ENCODE results near the gene KCTD13.

Gene KCTD13

DNA sequence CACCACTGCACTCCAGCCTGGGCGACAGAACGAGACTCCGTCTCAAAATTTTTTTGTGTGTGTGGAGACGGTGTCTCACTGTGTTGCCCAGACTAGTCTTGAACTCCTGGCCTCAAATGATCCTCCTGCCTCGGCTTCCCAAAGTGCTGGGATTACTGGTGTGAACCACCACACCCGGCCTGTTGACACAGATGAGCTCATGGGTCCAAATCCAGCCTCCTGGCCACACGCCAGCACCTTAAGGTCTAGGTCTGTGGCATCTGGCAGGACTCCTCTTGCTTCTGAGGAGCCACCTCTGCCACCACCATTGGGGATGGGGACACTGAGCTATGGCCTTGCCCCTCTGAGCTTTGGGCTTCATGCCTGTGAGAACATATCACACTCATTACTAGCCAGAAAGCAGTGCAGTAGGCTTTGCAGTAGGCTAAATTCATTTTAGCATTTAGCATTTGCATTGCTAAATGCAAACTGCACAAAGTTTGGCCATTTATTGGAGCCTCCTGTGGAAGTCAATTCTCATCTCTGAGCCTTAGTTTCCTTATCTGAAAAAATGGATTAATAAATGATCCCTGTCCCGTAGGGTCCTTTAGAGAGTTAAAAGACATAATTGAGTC lies 57.5 kb downstream of the KCTD13 start:
- TF ChIP-seq POLR2A (IDR thresholded peaks at IDR 0.05; ENCODE audit: low read length) (no peak), GATA1 (IDR thresholded peaks at IDR 0.05; ENCODE audit: low read depth, low read length) (no peak)
- DNase-seq, result peak in 1 of 2 experiments; percentile 33

- TF ChIP-seq GATA1 (IDR thresholded peaks at IDR 0.05; ENCODE audit: low read depth, low read length) (no peak), POLR2A (IDR thresholded peaks at IDR 0.05; ENCODE audit: low read length) (no peak)
- DNase-seq, result no peak
Observed at GRCh38 chr16:29864205-29864604, 61.8 kb downstream of the KCTD13 start.

DNA sequence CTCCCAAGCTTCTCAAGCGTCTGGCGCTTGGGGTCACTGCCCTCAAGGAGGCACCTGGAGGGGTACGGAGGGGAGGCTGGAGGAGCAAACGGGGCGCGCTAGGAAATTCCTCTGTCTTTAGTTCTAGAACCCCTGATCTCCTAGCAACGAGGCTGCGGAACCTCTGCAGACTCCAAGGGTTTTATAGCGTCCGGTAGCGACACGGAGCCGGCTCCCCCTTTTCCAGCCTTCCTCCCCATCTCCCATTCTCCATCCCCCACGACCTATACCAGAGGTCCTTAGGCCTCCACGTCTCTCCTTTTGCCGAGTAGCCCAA lies 62.4 kb downstream of the KCTD13 start:
- TF ChIP-seq POLR2A (IDR thresholded peaks at IDR 0.05; ENCODE audit: low read length) (no peak), GATA1 (IDR thresholded peaks at IDR 0.05; ENCODE audit: low read depth, low read length) (no peak)
- no peak for DNase-seq

DNA sequence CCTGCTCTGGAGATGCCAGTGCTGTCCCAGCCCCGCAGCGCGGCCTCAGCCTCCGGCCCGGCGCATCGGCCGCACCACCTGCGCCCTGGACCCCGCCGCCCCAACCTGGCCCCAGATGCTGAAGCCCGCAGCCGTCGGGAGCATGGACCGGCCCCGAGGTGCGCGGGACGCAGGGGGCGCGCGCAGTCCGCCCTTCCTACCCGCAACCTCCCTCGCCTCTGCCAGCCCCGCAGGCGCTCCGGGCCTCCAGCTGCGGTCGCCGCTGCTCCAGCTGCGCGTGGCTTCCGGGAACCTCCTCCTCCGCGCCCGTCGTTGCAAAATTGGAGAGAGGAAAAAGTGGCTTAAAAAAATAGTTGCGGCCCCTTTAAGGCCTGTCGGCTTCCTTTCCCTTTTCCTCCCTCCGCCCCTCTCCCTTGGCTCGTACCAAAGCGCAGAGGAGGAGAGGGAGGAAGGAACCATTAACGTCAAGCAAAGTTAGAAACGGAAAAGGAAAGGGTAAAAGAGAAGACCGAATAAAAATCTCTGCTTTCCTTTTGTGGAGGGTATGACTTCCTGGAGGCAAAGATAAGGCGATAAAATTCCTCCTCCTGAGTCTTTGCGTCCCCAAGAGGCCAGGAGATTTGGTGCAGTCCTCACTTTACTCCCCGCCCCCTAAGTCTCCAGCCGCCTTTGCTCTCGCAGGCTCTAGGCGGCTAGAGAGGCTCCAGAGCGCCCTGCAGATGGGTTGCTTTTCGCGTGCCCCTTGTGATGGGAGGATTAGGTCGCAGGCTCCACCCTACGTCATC lies 63.0 kb downstream of the KCTD13 start, which contains the start of gene CDIPT:
TSS of gene CDIPT (minus strand) at position 343 of the 785 bp plus-strand sequence. CDS start 369 bp downstream, outside the sequence.
- TF ChIP-seq POLR2A (IDR thresholded peaks at IDR 0.05; ENCODE audit: low read length), result peak; percentile 43
- no peak for TF ChIP-seq GATA1 (IDR thresholded peaks at IDR 0.05; ENCODE audit: low read depth, low read length)
- DNase-seq, result peak; percentile 98

GRCh38 chr16:29862383-29862883 lies 63.6 kb downstream of the KCTD13 start:
- peak in 1 of 2 experiments; percentile 69 for DNase-seq

DNA sequence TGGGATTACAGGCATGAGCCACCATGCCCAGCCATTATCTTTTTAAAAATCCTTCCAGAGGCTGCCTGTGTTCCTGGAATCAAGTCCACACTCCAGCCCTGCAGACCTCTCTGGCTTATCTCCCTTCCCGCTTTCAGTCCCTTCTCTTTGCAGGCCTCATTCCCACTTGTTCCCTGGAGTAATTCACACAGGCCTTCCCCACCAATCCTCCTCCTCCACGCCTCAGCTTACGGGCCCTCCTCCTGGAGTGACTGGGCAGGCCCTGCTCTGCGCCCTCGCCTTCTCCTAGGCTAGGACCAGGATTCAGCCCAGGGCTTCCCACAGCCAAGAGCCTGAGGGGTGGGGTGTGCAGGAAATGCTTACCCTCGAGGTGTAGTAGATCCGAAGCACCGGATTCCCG lies 65.8 kb downstream of the KCTD13 start:
- DNase-seq, result no peak
- TF ChIP-seq POLR2A (IDR thresholded peaks at IDR 0.05; ENCODE audit: low read length), result no peak
- TF ChIP-seq GATA1 (IDR thresholded peaks at IDR 0.05; ENCODE audit: low read depth, low read length), result no peak

More at GRCh38 chr16:29862383-29862883, 63.6 kb downstream of the KCTD13 start:
- TF ChIP-seq POLR2A (IDR thresholded peaks at IDR 0.05; ENCODE audit: low read length), result no peak
- no peak for TF ChIP-seq GATA1 (IDR thresholded peaks at IDR 0.05; ENCODE audit: low read depth, low read length)

GRCh38 chr16:29858974-29859373 lies 67.1 kb downstream of the KCTD13 start:
- no peak for DNase-seq
- TF ChIP-seq POLR2A (IDR thresholded peaks at IDR 0.05; ENCODE audit: low read length) (no peak), GATA1 (IDR thresholded peaks at IDR 0.05; ENCODE audit: low read depth, low read length) (no peak)

GRCh38 chr16:29858149-29858849 lies 67.7 kb downstream of the KCTD13 start:
- DNase-seq, result no peak
- TF ChIP-seq POLR2A (IDR thresholded peaks at IDR 0.05; ENCODE audit: low read length) (no peak), GATA1 (IDR thresholded peaks at IDR 0.05; ENCODE audit: low read depth, low read length) (no peak)

- no peak for DNase-seq
- no peak for TF ChIP-seq POLR2A (IDR thresholded peaks at IDR 0.05; ENCODE audit: low read length)
- no peak for TF ChIP-seq GATA1 (IDR thresholded peaks at IDR 0.05; ENCODE audit: low read depth, low read length)
Observed at GRCh38 chr16:29857133-29857760, 68.8 kb downstream of the KCTD13 start.
